ENCODE measurements around the gene MRPS35.
A peak's percentile ranks its signal among the peaks of the same experiment; 100 is the strongest.
"Not testable (repeated sequence)": the region's sequence is repeated elsewhere in the genome, so short reads cannot be mapped to it uniquely, and the experiment has no call there.

MRPS35 gene

DNA sequence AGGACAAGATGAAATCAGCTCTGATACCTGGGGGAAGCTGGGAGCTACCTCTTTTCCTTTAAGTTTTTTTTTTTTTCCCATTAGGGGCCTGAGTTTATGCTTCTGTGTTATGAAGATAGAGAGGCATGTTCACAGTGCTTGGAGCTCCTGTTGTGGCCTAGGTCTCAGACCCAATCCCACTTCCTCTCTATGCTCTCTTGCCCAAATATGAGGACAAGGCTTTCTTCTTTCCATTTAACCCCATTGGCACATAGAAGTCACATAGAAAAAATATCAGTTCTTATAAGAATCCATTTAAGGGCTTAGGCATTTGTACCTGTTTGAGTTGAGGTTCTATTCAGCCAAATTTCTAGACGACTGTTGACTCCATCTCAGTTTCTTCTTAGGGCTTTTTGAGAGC lies 12.6 kb downstream of the MRPS35 start:
- TF ChIP-seq, protein P1, sequence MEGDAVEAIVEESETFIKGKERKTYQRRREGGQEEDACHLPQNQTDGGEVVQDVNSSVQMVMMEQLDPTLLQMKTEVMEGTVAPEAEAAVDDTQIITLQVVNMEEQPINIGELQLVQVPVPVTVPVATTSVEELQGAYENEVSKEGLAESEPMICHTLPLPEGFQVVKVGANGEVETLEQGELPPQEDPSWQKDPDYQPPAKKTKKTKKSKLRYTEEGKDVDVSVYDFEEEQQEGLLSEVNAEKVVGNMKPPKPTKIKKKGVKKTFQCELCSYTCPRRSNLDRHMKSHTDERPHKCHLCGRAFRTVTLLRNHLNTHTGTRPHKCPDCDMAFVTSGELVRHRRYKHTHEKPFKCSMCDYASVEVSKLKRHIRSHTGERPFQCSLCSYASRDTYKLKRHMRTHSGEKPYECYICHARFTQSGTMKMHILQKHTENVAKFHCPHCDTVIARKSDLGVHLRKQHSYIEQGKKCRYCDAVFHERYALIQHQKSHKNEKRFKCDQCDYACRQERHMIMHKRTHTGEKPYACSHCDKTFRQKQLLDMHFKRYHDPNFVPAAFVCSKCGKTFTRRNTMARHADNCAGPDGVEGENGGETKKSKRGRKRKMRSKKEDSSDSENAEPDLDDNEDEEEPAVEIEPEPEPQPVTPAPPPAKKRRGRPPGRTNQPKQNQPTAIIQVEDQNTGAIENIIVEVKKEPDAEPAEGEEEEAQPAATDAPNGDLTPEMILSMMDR (IDR thresholded peaks at IDR 0.05; ENCODE audit: extremely low read depth, insufficient read depth, missing control alignments): no peak
- no peak for DNase-seq (ENCODE audit: low spot score)
- in situ Hi-C loops (cut with MboI; ENCODE audit: low pct_unique_long_range_greater_than_20kb, low sequenced_read_pairs, unreplicated experiment): no loop called here

DNA sequence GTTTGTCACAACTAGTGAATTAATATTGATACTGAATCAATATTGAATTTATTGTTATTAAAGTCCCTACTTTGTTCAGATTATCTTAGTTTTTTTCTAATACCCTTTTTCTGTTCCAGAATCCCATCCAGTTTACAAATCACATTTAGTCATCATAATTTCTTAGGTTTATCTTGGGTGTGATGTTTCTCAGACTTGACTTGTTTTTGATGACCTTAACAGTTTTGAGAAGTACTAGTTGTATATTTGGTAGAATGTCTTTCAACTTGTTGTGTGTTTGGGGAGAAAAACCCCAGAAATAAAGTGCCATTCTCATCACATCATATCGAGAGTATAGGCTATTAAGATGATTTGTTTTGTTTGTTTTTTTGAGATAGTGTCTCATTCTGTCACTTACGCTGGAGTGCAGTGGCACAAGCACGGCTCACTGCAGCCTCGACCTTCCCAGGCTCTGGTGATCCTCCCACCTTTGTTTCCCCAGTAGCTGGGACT lies 19.5 kb downstream of the MRPS35 start:
- no peak for DNase-seq (ENCODE audit: low spot score)
- in situ Hi-C loops (cut with MboI; ENCODE audit: low pct_unique_long_range_greater_than_20kb, low sequenced_read_pairs, unreplicated experiment): loop anchor here (10.0 to 25.0 kb wide), 4 partner anchors 85 to 1132 kb away; partner anchors contain the start of gene CCDC91
- TF ChIP-seq, protein P1 (IDR thresholded peaks at IDR 0.05; ENCODE audit: extremely low read depth, insufficient read depth, missing control alignments): no peak

GRCh38 chr12:27732281-27732680 lies 21.6 kb downstream of the MRPS35 start:
- TF ChIP-seq, protein P1 (IDR thresholded peaks at IDR 0.05; ENCODE audit: extremely low read depth, insufficient read depth, missing control alignments): peak; percentile 30
- in situ Hi-C loops (cut with MboI; ENCODE audit: low pct_unique_long_range_greater_than_20kb, low sequenced_read_pairs, unreplicated experiment): loop anchor here (10.0 to 25.0 kb wide), 4 partner anchors 83 to 1130 kb away; partner anchors contain the start of gene CCDC91
- DNase-seq (ENCODE audit: low spot score): no peak

DNA sequence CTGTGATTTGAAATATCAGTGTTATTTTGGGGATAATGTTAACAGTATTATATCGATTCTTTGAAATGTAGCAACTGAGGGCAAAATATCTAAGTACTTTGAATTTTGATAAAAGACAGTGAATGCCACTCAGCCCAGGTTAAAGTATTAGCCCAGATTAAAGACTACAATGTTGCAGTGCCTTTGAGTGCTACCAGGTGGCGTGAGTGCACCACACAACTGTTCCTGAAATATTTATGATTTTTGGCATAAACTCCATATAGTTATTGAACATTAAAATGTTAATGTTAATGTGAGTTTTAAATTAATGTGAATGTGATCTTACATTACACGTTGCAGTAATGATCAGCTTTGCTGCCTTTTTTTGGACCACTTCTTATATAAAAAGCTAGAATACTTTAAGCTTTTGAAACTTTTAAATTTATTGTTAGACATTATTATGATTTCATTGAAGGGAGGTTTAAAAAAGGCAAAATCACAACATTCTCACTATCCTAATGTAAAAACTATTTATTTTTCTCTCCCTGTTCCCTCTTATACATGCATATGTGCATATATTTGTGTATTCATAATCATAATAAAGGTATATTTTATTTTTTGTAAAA lies 22.5 kb downstream of the MRPS35 start:
- DNase-seq (ENCODE audit: low spot score): peak; percentile 28
- in situ Hi-C loops (cut with MboI; ENCODE audit: low pct_unique_long_range_greater_than_20kb, low sequenced_read_pairs, unreplicated experiment): loop anchor here (10.0 to 25.0 kb wide), 4 partner anchors 82 to 1129 kb away; partner anchors contain the start of gene CCDC91
- TF ChIP-seq, protein P1 (IDR thresholded peaks at IDR 0.05; ENCODE audit: extremely low read depth, insufficient read depth, missing control alignments): peak; percentile 87

DNA sequence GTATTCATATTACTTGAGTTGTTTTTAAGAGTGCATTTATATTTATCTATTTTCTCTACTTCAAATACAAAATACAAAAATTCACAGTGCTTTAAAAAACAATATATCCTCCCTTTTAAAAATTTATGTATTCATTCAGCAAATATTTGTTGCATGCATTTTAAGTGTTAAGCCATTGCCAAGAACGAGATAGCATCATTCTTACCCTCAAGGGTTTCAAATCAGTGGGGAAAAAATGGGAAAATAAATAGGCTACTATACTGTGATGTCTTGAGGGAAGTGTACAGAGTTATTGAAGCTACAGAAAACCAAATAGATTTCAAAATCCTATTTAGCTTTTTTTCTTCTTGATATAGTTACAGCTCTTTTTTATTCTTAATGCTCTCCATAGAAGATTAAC lies 23.2 kb downstream of the MRPS35 start:
- TF ChIP-seq, protein P1 (IDR thresholded peaks at IDR 0.05; ENCODE audit: extremely low read depth, insufficient read depth, missing control alignments): no peak
- no peak for DNase-seq (ENCODE audit: low spot score)
- in situ Hi-C loops (cut with MboI; ENCODE audit: low pct_unique_long_range_greater_than_20kb, low sequenced_read_pairs, unreplicated experiment): loop anchor here (10.0 to 25.0 kb wide), 4 partner anchors 81 to 1129 kb away; partner anchors contain the start of gene CCDC91

GRCh38 chr12:27734321-27734720 lies 23.7 kb downstream of the MRPS35 start:
- in situ Hi-C loops (cut with MboI; ENCODE audit: low pct_unique_long_range_greater_than_20kb, low sequenced_read_pairs, unreplicated experiment): loop anchor here (10.0 to 25.0 kb wide), 4 partner anchors 80 to 1128 kb away; partner anchors contain the start of gene CCDC91
- not testable (repeated sequence) for DNase-seq (ENCODE audit: low spot score)

DNA sequence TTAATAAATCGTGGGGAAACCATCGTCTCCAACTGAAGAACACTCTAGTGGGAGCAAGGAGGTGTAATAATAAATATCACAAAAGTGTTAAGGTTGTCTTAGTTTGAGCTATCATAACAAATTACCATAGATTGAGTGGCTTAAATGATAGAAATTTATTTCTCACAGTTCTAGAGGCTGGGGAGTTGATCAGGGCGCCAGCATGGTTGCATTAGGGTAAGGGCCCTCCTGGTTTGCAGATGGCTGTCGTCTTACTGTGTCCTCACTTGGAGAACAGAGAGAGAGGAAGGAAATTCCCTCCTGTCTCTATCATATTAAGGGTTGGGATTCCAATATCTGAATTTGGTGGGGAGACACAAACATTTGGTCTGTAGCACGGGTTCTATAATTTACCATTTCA lies 33.0 kb downstream of the MRPS35 start:
- in situ Hi-C loops (cut with MboI; ENCODE audit: low pct_unique_long_range_greater_than_20kb, low sequenced_read_pairs, unreplicated experiment): loop anchor here (25.0 kb wide), 3 partner anchors 194 to 1119 kb away; partner anchors contain the start of gene CCDC91

GRCh38 chr12:27745734-27746133 lies 35.1 kb downstream of the MRPS35 start:
- in situ Hi-C loops (cut with MboI; ENCODE audit: low pct_unique_long_range_greater_than_20kb, low sequenced_read_pairs, unreplicated experiment): loop anchor here (25.0 kb wide), 3 partner anchors 192 to 1117 kb away; partner anchors contain the start of gene CCDC91
- not testable (repeated sequence) for DNase-seq (ENCODE audit: low spot score)

More for the DNA sequence above, 33.0 kb downstream of the MRPS35 start:
- TF ChIP-seq, protein P1 (IDR thresholded peaks at IDR 0.05; ENCODE audit: extremely low read depth, insufficient read depth, missing control alignments): no peak
- no peak for DNase-seq (ENCODE audit: low spot score)
